AG09309 (cell line): Measurements from ENCODE around the gene YEATS2.

ENCODE experiments used
- DNase-seq: peaks from one replicate; pipeline ENCODE4 v3.0.0-alpha.2; 2010; ENCODE audit warnings: low read depth
- H3K4me3 ChIP-seq: 2 replicates; pipeline ENCODE4 v1.5.1; 2011; ENCODE audit warnings: mild to moderate bottlenecking, low read depth, low read length, moderate library complexity; ENCODE audit not compliant: control insufficient read depth
- TF ChIP-seq, protein P1 (sequence below): IDR thresholded peaks from 2 replicates; pipeline ENCODE4 v1.5.1; 2011; ENCODE audit warnings: mild to moderate bottlenecking, low read depth, low read length, inconsistent platforms; ENCODE audit not compliant: insufficient read depth, control insufficient read depth; ENCODE audit errors: missing control alignments

Gene YEATS2

DNA sequence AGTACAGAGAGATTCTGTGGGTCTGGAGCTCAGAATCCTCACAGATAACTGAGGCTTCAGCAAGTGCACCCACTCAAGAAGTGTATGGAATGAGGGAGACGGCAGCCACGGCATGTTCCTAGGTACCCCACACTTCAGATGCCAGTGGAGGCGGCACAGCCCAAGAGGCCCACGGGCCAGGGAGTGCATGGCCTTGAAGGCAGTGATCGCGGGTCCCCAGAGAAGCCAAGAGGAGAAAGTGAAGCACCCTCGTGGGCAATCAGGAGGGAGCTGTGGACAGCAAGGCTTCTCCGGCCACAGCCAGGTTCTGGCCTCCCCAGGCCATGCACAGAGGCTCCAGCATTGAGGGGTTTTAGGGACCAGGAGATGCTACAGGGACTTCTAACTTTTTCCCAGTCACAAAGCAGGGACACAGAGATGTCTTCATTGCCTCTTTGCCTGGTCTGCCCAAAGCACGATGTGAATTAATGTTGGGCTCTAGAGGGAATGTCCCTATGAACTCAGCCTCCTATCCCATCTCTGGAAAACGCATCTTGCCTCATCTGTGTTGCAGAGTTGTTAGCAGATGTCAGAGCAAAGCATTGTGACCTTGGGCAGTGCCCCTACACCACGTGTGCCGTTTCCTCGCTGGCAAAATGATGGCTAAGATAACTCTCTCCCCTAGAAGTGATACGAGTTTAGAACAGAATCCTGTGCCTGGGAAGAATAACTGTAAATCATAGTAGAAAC is 130.4 kb downstream of the YEATS2 start:
- H3K4me3 ChIP-seq, result no peak overlapping the region
- no peak for DNase-seq
- TF ChIP-seq, protein P1, sequence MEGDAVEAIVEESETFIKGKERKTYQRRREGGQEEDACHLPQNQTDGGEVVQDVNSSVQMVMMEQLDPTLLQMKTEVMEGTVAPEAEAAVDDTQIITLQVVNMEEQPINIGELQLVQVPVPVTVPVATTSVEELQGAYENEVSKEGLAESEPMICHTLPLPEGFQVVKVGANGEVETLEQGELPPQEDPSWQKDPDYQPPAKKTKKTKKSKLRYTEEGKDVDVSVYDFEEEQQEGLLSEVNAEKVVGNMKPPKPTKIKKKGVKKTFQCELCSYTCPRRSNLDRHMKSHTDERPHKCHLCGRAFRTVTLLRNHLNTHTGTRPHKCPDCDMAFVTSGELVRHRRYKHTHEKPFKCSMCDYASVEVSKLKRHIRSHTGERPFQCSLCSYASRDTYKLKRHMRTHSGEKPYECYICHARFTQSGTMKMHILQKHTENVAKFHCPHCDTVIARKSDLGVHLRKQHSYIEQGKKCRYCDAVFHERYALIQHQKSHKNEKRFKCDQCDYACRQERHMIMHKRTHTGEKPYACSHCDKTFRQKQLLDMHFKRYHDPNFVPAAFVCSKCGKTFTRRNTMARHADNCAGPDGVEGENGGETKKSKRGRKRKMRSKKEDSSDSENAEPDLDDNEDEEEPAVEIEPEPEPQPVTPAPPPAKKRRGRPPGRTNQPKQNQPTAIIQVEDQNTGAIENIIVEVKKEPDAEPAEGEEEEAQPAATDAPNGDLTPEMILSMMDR, result no peak

DNA sequence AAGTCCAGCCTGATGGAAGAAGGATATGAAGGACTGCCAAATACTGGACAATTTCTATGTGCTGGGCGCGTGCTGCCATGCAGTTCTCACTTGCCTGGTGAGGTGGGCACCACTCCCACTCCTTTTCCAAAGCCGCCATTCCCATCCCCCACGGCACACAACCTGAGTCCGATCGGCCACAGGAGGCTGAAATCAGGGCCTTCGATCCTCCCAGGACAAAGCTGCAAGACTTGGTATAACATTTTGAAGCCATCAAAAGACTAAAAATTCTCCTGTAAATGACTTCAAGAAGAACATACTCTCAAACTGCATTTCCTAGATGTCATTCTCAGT is 130.9 kb downstream of the YEATS2 start:
- H3K4me3 ChIP-seq, result no peak overlapping the region
- DNase-seq, result no peak
- TF ChIP-seq, protein P1, result no peak

DNA sequence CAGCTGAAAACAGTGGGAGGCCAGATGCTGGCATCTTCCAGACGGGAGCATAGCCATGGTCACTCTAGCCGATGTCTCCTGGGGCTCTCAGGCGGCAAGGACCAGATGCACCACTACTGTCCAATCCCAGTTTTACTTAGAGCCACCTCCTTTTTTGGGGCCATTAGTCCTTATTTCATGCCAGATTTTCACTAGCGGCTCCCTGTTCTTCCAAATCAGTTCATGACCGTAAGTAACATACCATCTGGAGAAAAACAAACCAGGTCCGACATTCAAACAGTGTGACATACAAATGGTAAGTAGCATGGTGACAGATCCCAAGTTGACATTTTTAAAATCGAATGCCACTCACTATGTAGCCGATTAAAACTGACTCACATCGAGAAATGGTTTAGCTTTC is 131.9 kb downstream of the YEATS2 start:
- no peak for DNase-seq
- TF ChIP-seq, protein P1, result no peak
- H3K4me3 ChIP-seq, result no peak overlapping the region

DNA sequence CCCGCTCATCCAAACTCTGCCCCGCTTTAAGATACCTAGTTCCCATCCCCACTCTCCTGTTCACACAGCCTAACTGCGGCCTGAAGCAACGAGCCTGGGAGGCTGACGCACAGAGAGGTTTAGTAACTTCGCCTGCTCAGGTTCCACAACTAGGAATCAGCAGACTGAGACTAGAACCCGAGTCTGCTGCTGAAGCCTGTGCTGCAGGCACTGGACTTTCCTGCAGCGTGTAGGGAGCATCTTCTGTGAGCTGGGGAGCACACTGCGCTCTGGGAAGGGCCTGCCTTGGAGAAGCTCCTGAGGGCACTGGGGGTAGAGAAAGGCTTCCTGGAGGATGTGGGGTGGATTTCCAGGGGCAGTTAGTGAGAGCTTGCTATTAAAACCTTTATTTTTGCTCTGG is 132.6 kb downstream of the YEATS2 start:
- no peak overlapping the region for H3K4me3 ChIP-seq
- DNase-seq, result no peak
- TF ChIP-seq, protein P1, result no peak

DNA sequence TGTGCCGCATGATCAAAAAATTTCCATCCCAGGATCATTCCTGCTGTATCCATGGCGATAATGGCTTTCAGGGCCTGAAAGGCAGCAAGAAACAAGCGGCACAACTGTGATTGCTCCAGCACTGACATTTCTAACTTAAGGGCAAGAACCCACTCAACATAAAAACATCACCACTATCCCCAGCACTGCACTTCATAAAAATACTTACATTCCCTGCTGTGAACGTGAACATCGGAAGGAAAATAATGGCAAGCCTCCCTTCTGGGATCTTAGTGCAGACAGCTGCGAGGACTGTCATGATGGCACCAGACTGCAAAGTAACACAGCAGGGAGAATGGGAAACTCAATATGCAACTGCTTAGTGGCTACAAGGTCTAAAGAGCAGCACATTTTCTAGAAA is 135.9 kb downstream of the YEATS2 start:
- H3K4me3 ChIP-seq, result no peak overlapping the region

DNA sequence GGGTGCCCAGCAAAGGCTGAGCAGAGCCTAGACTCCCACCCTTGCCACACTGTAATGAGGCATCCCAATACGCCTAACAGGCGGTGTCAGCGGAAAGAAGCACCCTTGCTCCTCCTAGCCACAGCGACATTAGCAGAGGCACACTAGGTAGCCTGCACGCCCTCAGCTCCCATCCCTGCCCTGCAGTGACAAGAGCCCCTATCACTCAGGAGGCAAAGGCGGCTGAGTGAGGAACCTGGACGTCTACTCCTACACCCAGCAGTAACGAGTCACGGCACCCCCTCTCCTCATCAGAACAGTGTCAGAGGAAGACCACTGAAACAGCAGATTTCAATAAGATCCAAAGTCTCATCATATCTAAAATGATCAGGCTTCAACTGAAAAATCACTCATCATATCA is 139.8 kb downstream of the YEATS2 start:
- TF ChIP-seq, protein P1, result no peak
- no peak overlapping the region for H3K4me3 ChIP-seq
- DNase-seq, result no peak

More for the DNA sequence above, 135.9 kb downstream of the YEATS2 start:
- DNase-seq, result no peak
- TF ChIP-seq, protein P1, result no peak

DNA sequence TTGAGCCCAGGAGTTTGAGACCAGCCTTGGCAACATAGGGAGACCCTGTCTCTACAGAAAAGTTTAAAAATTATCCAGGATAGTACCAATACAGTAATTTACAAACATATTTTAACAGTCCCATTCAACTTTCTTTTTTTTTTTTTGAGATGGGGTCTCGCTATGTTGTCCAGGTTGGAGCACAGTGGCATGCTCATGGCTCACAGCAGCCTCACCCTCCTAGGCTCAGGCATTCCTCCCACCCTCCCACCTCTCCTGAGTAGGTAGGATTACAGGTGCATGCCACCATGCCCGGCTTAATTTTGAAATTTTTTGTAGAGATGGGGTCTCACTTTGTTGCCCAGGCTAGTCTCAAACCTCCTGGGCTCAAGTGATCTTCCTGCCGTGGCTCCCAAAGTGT is 140.3 kb downstream of the YEATS2 start:
- TF ChIP-seq, protein P1, result no peak
- no peak for DNase-seq
- H3K4me3 ChIP-seq, result no peak overlapping the region
